HEK293T (cell line): Measurements from ENCODE around the gene PSENEN.

Source experiments
- ELF4 ChIP-seq: fragments of 450-650 bp; IDR thresholded peaks from 2 replicates; pipeline ENCODE4 v1.6.1; 2017; ENCODE audit warnings: antibody characterized with exemption
- SP1 ChIP-seq: fragments of 450-650 bp; IDR thresholded peaks from 2 replicates; pipeline ENCODE4 v1.6.1; 2017

- TF ChIP-seq SP1 (no peak), ELF4 (no peak)
Observed at GRCh38 chr19:35764432-35765315, 19.2 kb downstream of the PSENEN start.
